Measurements from ENCODE around the gene BRD1. TPM values are rescaled to one million over a fixed set of nuclear protein-coding genes. Genes with fewer than 3 reads are reported as not detected.

BRD1 gene
- 14.2 to 15.4 TPM (median 14.8 TPM) in 5 replicates for total RNA-seq (2022; extraction: Qiagen RNA extraction; ENCODE audit: low read depth)

DNA sequence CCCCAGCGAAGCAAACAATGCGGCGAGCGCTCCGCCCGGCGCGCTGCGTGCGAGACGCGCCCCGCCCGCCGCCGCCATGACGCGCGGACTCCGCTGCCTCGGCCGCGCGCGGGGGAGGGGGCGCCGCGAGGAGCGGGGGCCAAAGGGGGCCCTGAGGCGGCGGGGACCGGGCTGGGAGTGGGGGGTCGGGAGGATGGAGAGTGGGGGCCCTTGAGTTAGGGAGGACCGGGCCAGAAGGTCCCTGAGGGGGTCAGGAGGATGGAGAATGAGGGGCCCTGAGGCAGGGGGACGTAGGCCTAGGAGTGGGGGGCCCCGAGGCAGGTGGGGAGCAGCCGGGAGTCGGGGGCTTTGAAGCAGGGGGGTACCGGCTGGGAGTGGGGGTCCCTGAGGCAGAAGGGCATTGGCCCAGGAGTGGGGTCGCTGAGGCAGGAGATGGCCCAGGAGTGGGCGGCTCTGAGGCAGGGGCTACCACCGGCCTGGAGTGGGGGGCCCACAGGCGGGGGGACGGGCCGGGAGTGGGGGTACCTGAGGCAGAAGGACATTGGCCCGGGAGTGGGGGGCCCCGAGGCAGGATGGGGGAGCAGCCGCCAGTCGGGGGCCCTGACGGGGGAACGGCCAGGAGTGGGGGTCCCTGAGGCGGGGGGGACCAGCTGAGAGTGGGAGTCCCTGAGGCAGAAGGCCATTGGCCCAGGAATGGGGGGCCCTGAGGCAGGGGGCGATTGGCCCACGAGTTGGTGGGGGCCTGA lies at the start of gene BRD1:
Gene BRD1, minus strand, starts transcription at position 21 of the 746 bp plus-strand sequence. CDS start 3,556 bp downstream, outside the sequence.

GRCh38 chr22:49852898-49853894 lies 25.5 kb upstream of the BRD1 start, which contains the start of gene ZBED4:
Gene ZBED4, plus strand, starts transcription at chr22:49853844. Its CDS starts 29,819 bp downstream, at chr22:49883663.

Other genes with a start within 250 kb of the BRD1 start
- gene ZBED4, start 26.0 kb upstream of the BRD1 start, total RNA-seq (2022; extraction: Qiagen RNA extraction; ENCODE audit: low read depth): 10.9 to 13.7 TPM (median 12.9 TPM) in 5 replicates
- gene ALG12, start 90.6 kb upstream of the BRD1 start, total RNA-seq (2022; extraction: Qiagen RNA extraction; ENCODE audit: low read depth): 6.9 to 13.6 TPM (median 10.7 TPM) in 5 replicates
- 21.4 to 29.9 TPM (median 24.6 TPM) in 5 replicates for gene CRELD2, start 90.8 kb upstream of the BRD1 start, total RNA-seq (2022; extraction: Qiagen RNA extraction; ENCODE audit: low read depth)
- gene PIM3, start 132.9 kb upstream of the BRD1 start, total RNA-seq (2022; extraction: Qiagen RNA extraction; ENCODE audit: low read depth): 25.4 to 36.8 TPM (median 29.6 TPM) in 5 replicates
- gene IL17REL, start 184.9 kb upstream of the BRD1 start, total RNA-seq (2022; extraction: Qiagen RNA extraction; ENCODE audit: low read depth): 0.03 to 0.04 TPM (median 0.03 TPM) in 3 of 5 replicates, not detected in the others
- not detected in 5 replicates for gene TTLL8, start 230.4 kb upstream of the BRD1 start, total RNA-seq (2022; extraction: Qiagen RNA extraction; ENCODE audit: low read depth)